Measurements from ENCODE around the gene MTMR3. TPM values are rescaled to one million over a fixed set of nuclear protein-coding genes. Genes with fewer than 3 reads are reported as not detected.

MTMR3 gene
- total and polyA plus RNA-seq, 12 donors = 23.5 to 80.7 (median 40.9) TPM

- Histone ChIP-seq H3K4me3 (no peak overlapping the region), H3K27me3 (no peaks in the 10 kb centered on the region), H3K36me3 (replicated peaks in 1 of 2) (no peaks in the 10 kb centered on the region), H3K9me3 (replicated peaks in 1 of 3) (no peaks in the 10 kb centered on the region), H3K27ac (no peak overlapping the region), H3K4me1 (replicated peaks in 1 of 2) (peaks cover 11 to 37% of the 10 kb centered on the region in 2 donors)
- DNase-seq = no peak
- 91 to 99% (median 97%) methylated on average over 7 of the region's 7 CpGs for WGBS, 4 donors
- intact Hi-C loops (cut with DNase I) = no loop called here
- TF ChIP-seq POLR2A (IDR thresholded peaks at IDR 0.05) (no peak), CTCF (IDR thresholded peaks at IDR 0.05) (no peak)
These were observed 92.5 kb downstream of the MTMR3 start for GRCh38 chr22:29975494-29975893.

DNA sequence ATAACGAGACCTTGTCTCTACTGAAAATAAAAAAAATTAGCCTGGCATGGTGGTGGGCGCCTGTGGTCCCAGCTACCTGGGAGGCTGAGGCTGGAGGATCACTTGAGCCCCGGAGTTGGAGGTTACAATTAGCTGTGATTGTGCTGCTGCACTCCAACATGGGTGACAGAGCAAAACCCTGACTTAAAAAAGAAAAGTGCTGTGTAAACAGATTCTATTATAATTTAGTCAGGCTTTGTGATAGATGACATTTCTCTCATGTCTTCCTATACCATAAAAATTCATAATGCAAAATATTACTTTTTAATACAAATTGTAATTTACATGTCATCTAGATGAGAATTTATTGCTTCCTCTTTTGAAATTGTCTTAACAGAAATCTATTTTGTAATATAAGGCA, 94.1 kb downstream of the MTMR3 start:
- Histone ChIP-seq H3K9me3 (replicated peaks in 1 of 3) (no peaks in the 10 kb centered on the region), H3K4me1 (replicated peaks in 1 of 2) (peaks cover 11 to 44% of the 10 kb centered on the region in 2 donors), H3K27me3 (no peaks in the 10 kb centered on the region), H3K36me3 (replicated peaks in 1 of 2) (peaks cover 0 to 6% of the 10 kb centered on the region in 2 donors), H3K4me3 (no peak overlapping the region), H3K27ac (no peak overlapping the region)
- no peak for DNase-seq
- intact Hi-C loops (cut with DNase I) = no loop called here
- TF ChIP-seq POLR2A (IDR thresholded peaks at IDR 0.05) (no peak), CTCF (IDR thresholded peaks at IDR 0.05) (no peak)
- 86 to 97% (median 91%) methylated on average over 3 of the region's 3 CpGs for WGBS, 4 donors

GRCh38 chr22:29979777-29980321, 96.9 kb downstream of the MTMR3 start:
- Histone ChIP-seq H3K4me3 (no peak overlapping the region), H3K36me3 (replicated peaks in 1 of 2) (peaks cover 0 to 10% of the 10 kb centered on the region in 2 donors), H3K4me1 (replicated peaks in 1 of 2) (peaks cover 7 to 28% of the 10 kb centered on the region in 2 donors), H3K27me3 (no peaks in the 10 kb centered on the region), H3K9me3 (replicated peaks in 1 of 3) (no peaks in the 10 kb centered on the region), H3K27ac (peak overlapping the region in 3 of 5 donors; percentile 36 to 54 (median 47))
- TF ChIP-seq CTCF (IDR thresholded peaks at IDR 0.05) (no peak), POLR2A (IDR thresholded peaks at IDR 0.05) (no peak)
- 30 to 49% (median 40%) methylated on average over 3 of the region's 3 CpGs for WGBS, 4 donors
- intact Hi-C loops (cut with DNase I) = no loop called here
- DNase-seq = peak in 1 of 7 donors; percentile 27

GRCh38 chr22:29983296-29983917, 100.4 kb downstream of the MTMR3 start:
- no peak overlapping the region for H3K27ac ChIP-seq
- no peak for TF ChIP-seq POLR2A (IDR thresholded peaks at IDR 0.05)
- no peak for TF ChIP-seq CTCF (IDR thresholded peaks at IDR 0.05)
- intact Hi-C loops (cut with DNase I) = no loop called here
- H3K27me3 ChIP-seq = no peaks in the 10 kb centered on the region
- WGBS, 4 donors = 93 to 96% (median 94%) methylated on average over 10 of the region's 10 CpGs
- peaks cover 0 to 10% of the 10 kb centered on the region in 2 donors for H3K36me3 ChIP-seq (replicated peaks in 1 of 2)
- DNase-seq = no peak
- H3K4me1 ChIP-seq (replicated peaks in 1 of 2) = peaks cover 7 to 36% of the 10 kb centered on the region in 2 donors
- no peak overlapping the region for H3K4me3 ChIP-seq
- H3K9me3 ChIP-seq (replicated peaks in 1 of 3) = no peaks in the 10 kb centered on the region

Measured in adrenal gland (tissue), 12 donors.